NCI-H146 treated with DMSO at 0.1 percent for 48 hours (cell line): Measurements from ENCODE around the gene PGS1.

Source experiments
- DNase-seq: peaks from one replicate; lab custom pipeline; 2025; ENCODE audit not compliant: unreplicated experiment; lab: John Stamatoyannopoulos, UW

The PGS1 gene

GRCh38 chr17:78364436-78365281 lies 13.8 kb upstream of the PGS1 start:
- DNase-seq = no peak

- DNase-seq = no peak
These were observed 12.8 kb upstream of the PGS1 start for GRCh38 chr17:78365561-78366108.

- no peak for DNase-seq
These were observed 12.2 kb upstream of the PGS1 start for GRCh38 chr17:78366109-78366848.

GRCh38 chr17:78367193-78367592 lies 11.3 kb upstream of the PGS1 start:
- no peak for DNase-seq

GRCh38 chr17:78368348-78368747 lies 10.1 kb upstream of the PGS1 start:
- DNase-seq = no peak

GRCh38 chr17:78368854-78369495 lies 9.5 kb upstream of the PGS1 start:
- DNase-seq = no peak

GRCh38 chr17:78369791-78370381 lies 8.6 kb upstream of the PGS1 start:
- DNase-seq = no peak

- no peak for DNase-seq
These were observed 7.4 kb upstream of the PGS1 start for GRCh38 chr17:78371056-78371455.

GRCh38 chr17:78372841-78373240 lies 5.6 kb upstream of the PGS1 start:
- DNase-seq = no peak

GRCh38 chr17:78374189-78374588 lies 4.3 kb upstream of the PGS1 start:
- no peak for DNase-seq

- no peak for DNase-seq
These were observed 3.7 kb upstream of the PGS1 start for GRCh38 chr17:78374631-78375274.

GRCh38 chr17:78375401-78376151 lies 2.9 kb upstream of the PGS1 start:
- DNase-seq = no peak

- no peak for DNase-seq
These were observed 2.3 kb upstream of the PGS1 start for GRCh38 chr17:78376161-78376560.

GRCh38 chr17:78377858-78378224 lies 608 bp upstream of the PGS1 start:
- no peak for DNase-seq

- no peak for DNase-seq
These were observed 662 bp downstream of the PGS1 start for GRCh38 chr17:78379131-78379491.

GRCh38 chr17:78380370-78380769 lies 1.9 kb downstream of the PGS1 start:
- no peak for DNase-seq

- no peak for DNase-seq
These were observed 3.3 kb downstream of the PGS1 start for GRCh38 chr17:78381601-78382232.

- no peak for DNase-seq
These were observed 5.4 kb downstream of the PGS1 start for GRCh38 chr17:78383725-78384471.
